ENCODE results near the gene DLGAP1. TPM values are rescaled to one million over a fixed set of nuclear protein-coding genes. Genes with fewer than 3 reads are reported as not detected.

Gene DLGAP1
- polyA plus RNA-seq, 1 of the 3 experiments (the other 2 are of a cell fraction) = not detected

GRCh38 chr18:3623769-3624545, 831.1 kb downstream of the DLGAP1 start:
- Histone ChIP-seq H3K36me3 (replicated peaks in 1 of 2; ENCODE audit: control insufficient read depth in 1 of 2, insufficient read depth in 2 of 2, low read length in 1 of 2) (no peaks in the 10 kb centered on the region), H3F3A (replicated peaks; ENCODE audit: insufficient read depth) (peaks cover 42% of the 10 kb centered on the region), H3K4me2 (peak overlapping the region; percentile 74), H3K4me1 (ENCODE audit: control insufficient read depth in 1 of 2, insufficient read depth in 2 of 2, low read depth in 1 of 2, low read length in 1 of 2) (peaks cover 22 to 40% of the 10 kb centered on the region in 2 experiments), H4K20me1 (ENCODE audit: insufficient read depth) (no peaks in the 10 kb centered on the region), H3K79me2 (ENCODE audit: insufficient read depth) (no peaks in the 10 kb centered on the region), H3K9me2 (no peaks in the 10 kb centered on the region), H3K27me3 (ENCODE audit: insufficient read depth) (no peaks in the 10 kb centered on the region), H3K9ac (peak overlapping the region; percentile 99), H3K27ac (ENCODE audit: low read depth in 2 of 2, low read length in 1 of 2) (peak overlapping the region; percentile 89 to 100), H3K9me3 (no peaks in the 10 kb centered on the region), H2AFZ (ENCODE audit: low read depth) (no peak overlapping the region), H3K4me3 (ENCODE audit: low read depth in 2 of 2, low read length in 1 of 2) (peak overlapping the region; percentile 15 to 53; a peak in 3 of 4 replicates)
- ChIA-PET POLR2A (no interaction called here), CTCF (interaction anchor here (0.7 to 4.0 kb wide), 5 partner anchors 30 to 327 kb away, joined by 3 to 24 read pairs (median 3); no protein-coding TSS in a partner anchor)
- peak; percentile 70 for DNase-seq
- 7% methylated on average over 23 of the region's 30 CpGs for WGBS (ENCODE audit: low lambda C conversion rate)
- TF ChIP-seq PBX3 (IDR thresholded peaks at IDR 0.05) = peak; percentile 98
- TF ChIP-seq TEAD4 (IDR thresholded peaks at IDR 0.05; ENCODE audit: borderline replicate concordance, insufficient read depth) = peak; percentile 79
- TF ChIP-seq POLR2AphosphoS5 (IDR thresholded peaks at IDR 0.05; ENCODE audit: low read depth, low read length) = peak; percentile 57; the same call in 1 of the 2 replicates
- TF ChIP-seq EZH2phosphoT487 (IDR thresholded peaks at IDR 0.05; ENCODE audit: borderline replicate concordance, low read depth) = no peak
- peak; percentile 71 for TF ChIP-seq NFIC (IDR thresholded peaks at IDR 0.05; ENCODE audit: borderline replicate concordance)
- peak; percentile 61 for TF ChIP-seq CHD2 (IDR thresholded peaks at IDR 0.05; ENCODE audit: low read length, partially characterized antibody)
- TF ChIP-seq NRF1 (IDR thresholded peaks at IDR 0.05; ENCODE audit: low read depth, low read length) = no peak
- TF ChIP-seq MAX (IDR thresholded peaks at IDR 0.05; ENCODE audit: low read depth) = peak; percentile 93
- TF ChIP-seq GABPA (IDR thresholded peaks at IDR 0.05; ENCODE audit: low read depth) = peak; percentile 43; the same call in 1 of the 2 replicates
- TF ChIP-seq ZBTB33 (IDR thresholded peaks at IDR 0.05; ENCODE audit: borderline replicate concordance, low read depth) = peak; percentile 64; the same call in 1 of the 2 replicates
- peak; percentile 67; the same call in 1 of the 2 replicates for TF ChIP-seq RCOR1 (IDR thresholded peaks at IDR 0.05; ENCODE audit: low read length)
- peak; percentile 86 for TF ChIP-seq FOSL2 (IDR thresholded peaks at IDR 0.05; ENCODE audit: borderline replicate concordance, low read depth)
- peak in 1 of 2 experiments; percentile 96; a peak in 2 of 4 replicates for TF ChIP-seq EP300 (IDR thresholded peaks at IDR 0.05; ENCODE audit: borderline replicate concordance in 1 of 2, low read depth in 1 of 2, low read length in 1 of 2)
- TF ChIP-seq MEF2A (IDR thresholded peaks at IDR 0.05; ENCODE audit: borderline replicate concordance, low read depth) = peak; percentile 63; the same call in 1 of the 2 replicates
- TF ChIP-seq SMC3 (IDR thresholded peaks at IDR 0.05; ENCODE audit: low read depth, low read length) = no peak
- TF ChIP-seq IRF3 (IDR thresholded peaks at IDR 0.05; ENCODE audit: low read depth, low read length) = no peak
- 0 out of 2 replicates have a peak, but pooled peaks have one; percentile 64 for TF ChIP-seq FOXM1 (IDR thresholded peaks at IDR 0.05; ENCODE audit: low read depth)
- no peak for TF ChIP-seq RFX5 (IDR thresholded peaks at IDR 0.05; ENCODE audit: low read length)
- peak; percentile 49; the same call in 1 of the 2 replicates for TF ChIP-seq REST (IDR thresholded peaks at IDR 0.05; ENCODE audit: low read depth, low read length)
- peak; percentile 62; the same call in 1 of the 2 replicates for TF ChIP-seq ELF1 (IDR thresholded peaks at IDR 0.05)
- 0 out of 2 replicates have a peak, but pooled peaks have one; percentile 56 for TF ChIP-seq SIN3A (IDR thresholded peaks at IDR 0.05; ENCODE audit: borderline replicate concordance, low read depth, low read length)
- TF ChIP-seq USF2 (IDR thresholded peaks at IDR 0.05; ENCODE audit: borderline replicate concordance, low read depth, low read length) = no peak
- TF ChIP-seq TCF12 (IDR thresholded peaks at IDR 0.05) = peak; percentile 91
